ENCODE results near the gene KANSL1L. TPM values are rescaled to one million over a fixed set of nuclear protein-coding genes. Genes with fewer than 3 reads are reported as not detected.
A peak's percentile ranks its signal among the peaks of the same experiment; 100 is the strongest.
"Not testable (repeated sequence)": the region's sequence is repeated elsewhere in the genome, so short reads cannot be mapped to it uniquely, and the experiment has no call there.

KANSL1L gene
- total and polyA plus RNA-seq, 2 donors: 13.8 to 30.9 TPM

- WGBS: 70% methylated on average over 3 of the region's 3 CpGs
- H3K4me3 ChIP-seq (ENCODE audit: low read length in 2 of 2); H3K27me3 ChIP-seq (ENCODE audit: control insufficient read depth in 2 of 2, insufficient read depth in 1 of 2, low read length in 1 of 2); DNase-seq (ENCODE audit: low read depth in 6 of 9, low spot score in 9 of 9); H3K36me3 ChIP-seq (ENCODE audit: control insufficient read depth in 2 of 2, insufficient read depth in 2 of 2, low read length in 1 of 2): not testable (repeated sequence)
- peaks cover 0 to 15% of the 10 kb centered on the region in 2 donors for H3K9me3 ChIP-seq (ENCODE audit: control insufficient read depth in 2 of 2, insufficient read depth in 1 of 2, low read length in 1 of 2)
- H3K27ac ChIP-seq (ENCODE audit: low read depth in 1 of 2, low read length in 1 of 2): peak overlapping the region; percentile 73 to 97
- peaks cover 26 to 29% of the 10 kb centered on the region in 2 donors for H3K4me1 ChIP-seq (ENCODE audit: control insufficient read depth in 2 of 2, insufficient read depth in 2 of 2, low read length in 2 of 2)
These were observed 9.9 kb upstream of the KANSL1L start for GRCh38 chr2:210181033-210181605.

- Histone ChIP-seq H3K4me1 (ENCODE audit: control insufficient read depth in 2 of 2, insufficient read depth in 2 of 2, low read length in 2 of 2) (peaks cover 26 to 29% of the 10 kb centered on the region in 2 donors), H3K27ac (ENCODE audit: low read depth in 1 of 2, low read length in 1 of 2) (peak overlapping the region; percentile 73 to 97), H3K9me3 (ENCODE audit: control insufficient read depth in 2 of 2, insufficient read depth in 1 of 2, low read length in 1 of 2) (peaks cover 0 to 15% of the 10 kb centered on the region in 2 donors), H3K27me3 (ENCODE audit: control insufficient read depth in 2 of 2, insufficient read depth in 1 of 2, low read length in 1 of 2) (no peaks in the 10 kb centered on the region), H3K36me3 (ENCODE audit: control insufficient read depth in 2 of 2, insufficient read depth in 2 of 2, low read length in 1 of 2) (no peaks in the 10 kb centered on the region), H3K4me3 (ENCODE audit: low read length in 2 of 2) (no peak overlapping the region)
- peak in 1 of 9 donors; percentile 54 for DNase-seq (ENCODE audit: low read depth in 6 of 9, low spot score in 9 of 9)
- WGBS: 82% methylated on average over 1 of the region's 1 CpG
These were observed 9.3 kb upstream of the KANSL1L start for GRCh38 chr2:210180477-210180876.

- Histone ChIP-seq H3K4me3 (ENCODE audit: low read length in 2 of 2) (no peak overlapping the region), H3K36me3 (ENCODE audit: control insufficient read depth in 2 of 2, insufficient read depth in 2 of 2, low read length in 1 of 2) (no peaks in the 10 kb centered on the region), H3K9me3 (ENCODE audit: control insufficient read depth in 2 of 2, insufficient read depth in 1 of 2, low read length in 1 of 2) (peaks cover 0 to 12% of the 10 kb centered on the region in 2 donors), H3K27me3 (ENCODE audit: control insufficient read depth in 2 of 2, insufficient read depth in 1 of 2, low read length in 1 of 2) (no peaks in the 10 kb centered on the region), H3K27ac (ENCODE audit: low read depth in 1 of 2, low read length in 1 of 2) (peak overlapping the region in 1 of 2 donors; percentile 97), H3K4me1 (ENCODE audit: control insufficient read depth in 2 of 2, insufficient read depth in 2 of 2, low read length in 2 of 2) (peaks cover 26 to 29% of the 10 kb centered on the region in 2 donors)
- no peak for DNase-seq (ENCODE audit: low read depth in 6 of 9, low spot score in 9 of 9)
These were observed 8.3 kb upstream of the KANSL1L start for GRCh38 chr2:210179351-210179990.

- peaks cover 26 to 29% of the 10 kb centered on the region in 2 donors for H3K4me1 ChIP-seq (ENCODE audit: control insufficient read depth in 2 of 2, insufficient read depth in 2 of 2, low read length in 2 of 2)
- peak in 1 of 9 donors; percentile 40 for DNase-seq (ENCODE audit: low read depth in 6 of 9, low spot score in 9 of 9)
- peaks cover 0 to 12% of the 10 kb centered on the region in 2 donors for H3K9me3 ChIP-seq (ENCODE audit: control insufficient read depth in 2 of 2, insufficient read depth in 1 of 2, low read length in 1 of 2)
- 17% methylated on average over 1 of the region's 1 CpG for WGBS
- H3K27me3 ChIP-seq (ENCODE audit: control insufficient read depth in 2 of 2, insufficient read depth in 1 of 2, low read length in 1 of 2): no peaks in the 10 kb centered on the region
- H3K27ac ChIP-seq (ENCODE audit: low read depth in 1 of 2, low read length in 1 of 2): peak overlapping the region in 1 of 2 donors; percentile 61
- H3K36me3 ChIP-seq (ENCODE audit: control insufficient read depth in 2 of 2, insufficient read depth in 2 of 2, low read length in 1 of 2): no peaks in the 10 kb centered on the region
- no peak overlapping the region for H3K4me3 ChIP-seq (ENCODE audit: low read length in 2 of 2)
These were observed 6.6 kb upstream of the KANSL1L start for GRCh38 chr2:210177769-210178168.

DNA sequence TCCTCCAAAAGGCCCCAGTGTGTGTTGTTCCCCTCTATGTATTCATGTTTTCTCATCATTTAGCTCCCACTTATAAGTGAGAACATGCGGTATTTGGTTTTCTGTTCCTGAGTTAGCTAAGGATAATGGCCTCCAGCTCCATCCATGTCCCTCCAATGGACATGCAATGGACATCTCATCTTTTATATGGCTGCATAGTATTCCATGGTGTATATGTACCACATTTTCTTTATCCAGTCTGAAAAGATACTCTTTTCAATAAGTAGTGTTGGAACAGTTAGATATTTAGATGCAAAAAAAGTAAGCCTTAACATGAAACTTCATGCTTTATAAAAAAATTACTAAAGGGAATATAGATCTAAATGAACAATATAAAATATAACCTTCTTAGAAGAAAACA lies 5.9 kb upstream of the KANSL1L start:
- 96% methylated on average over 1 of the region's 1 CpG for WGBS
- H3K27ac ChIP-seq (ENCODE audit: low read depth in 1 of 2, low read length in 1 of 2): not testable (repeated sequence)

GRCh38 chr2:210174086-210174485 lies 2.9 kb upstream of the KANSL1L start:
- H3K36me3 ChIP-seq (ENCODE audit: control insufficient read depth in 2 of 2, insufficient read depth in 2 of 2, low read length in 1 of 2): no peaks in the 10 kb centered on the region
- H3K27me3 ChIP-seq (ENCODE audit: control insufficient read depth in 2 of 2, insufficient read depth in 1 of 2, low read length in 1 of 2): no peaks in the 10 kb centered on the region
- no peak overlapping the region for H3K4me3 ChIP-seq (ENCODE audit: low read length in 2 of 2)
- peaks cover 4 to 9% of the 10 kb centered on the region in 2 donors for H3K4me1 ChIP-seq (ENCODE audit: control insufficient read depth in 2 of 2, insufficient read depth in 2 of 2, low read length in 2 of 2)
- no peak for DNase-seq (ENCODE audit: low read depth in 6 of 9, low spot score in 9 of 9)
- no peak overlapping the region for H3K27ac ChIP-seq (ENCODE audit: low read depth in 1 of 2, low read length in 1 of 2)
- peaks cover 0 to 1% of the 10 kb centered on the region in 2 donors for H3K9me3 ChIP-seq (ENCODE audit: control insufficient read depth in 2 of 2, insufficient read depth in 1 of 2, low read length in 1 of 2)

More for the DNA sequence above, 5.9 kb upstream of the KANSL1L start:
- not testable (repeated sequence) for H3K4me3 ChIP-seq (ENCODE audit: low read length in 2 of 2); H3K27me3 ChIP-seq (ENCODE audit: control insufficient read depth in 2 of 2, insufficient read depth in 1 of 2, low read length in 1 of 2); DNase-seq (ENCODE audit: low read depth in 6 of 9, low spot score in 9 of 9); H3K36me3 ChIP-seq (ENCODE audit: control insufficient read depth in 2 of 2, insufficient read depth in 2 of 2, low read length in 1 of 2)
- Histone ChIP-seq H3K9me3 (ENCODE audit: control insufficient read depth in 2 of 2, insufficient read depth in 1 of 2, low read length in 1 of 2) (peaks cover 0 to 12% of the 10 kb centered on the region in 2 donors), H3K4me1 (ENCODE audit: control insufficient read depth in 2 of 2, insufficient read depth in 2 of 2, low read length in 2 of 2) (peaks cover 24 to 30% of the 10 kb centered on the region in 2 donors)

GRCh38 chr2:210172219-210172575 lies 988 bp upstream of the KANSL1L start:
- Histone ChIP-seq H3K27ac (ENCODE audit: low read depth in 1 of 2, low read length in 1 of 2) (peak overlapping the region; percentile 99), H3K36me3 (ENCODE audit: control insufficient read depth in 2 of 2, insufficient read depth in 2 of 2, low read length in 1 of 2) (no peaks in the 10 kb centered on the region), H3K4me1 (ENCODE audit: control insufficient read depth in 2 of 2, insufficient read depth in 2 of 2, low read length in 2 of 2) (peaks cover 0 to 3% of the 10 kb centered on the region in 2 donors), H3K4me3 (ENCODE audit: low read length in 2 of 2) (peak overlapping the region; percentile 81 to 92), H3K27me3 (ENCODE audit: control insufficient read depth in 2 of 2, insufficient read depth in 1 of 2, low read length in 1 of 2) (no peaks in the 10 kb centered on the region), H3K9me3 (ENCODE audit: control insufficient read depth in 2 of 2, insufficient read depth in 1 of 2, low read length in 1 of 2) (peaks cover 0 to 1% of the 10 kb centered on the region in 2 donors)
- whole genome bisulfite sequencing: 29% methylated on average over 8 of the region's 8 CpGs
- DNase-seq (ENCODE audit: low read depth in 6 of 9, low spot score in 9 of 9): no peak

- DNase-seq (ENCODE audit: low read depth in 6 of 9, low spot score in 9 of 9): peak; percentile 84 to 98 (median 96)
- Histone ChIP-seq H3K4me1 (ENCODE audit: control insufficient read depth in 2 of 2, insufficient read depth in 2 of 2, low read length in 2 of 2) (peaks cover 0 to 3% of the 10 kb centered on the region in 2 donors), H3K9me3 (ENCODE audit: control insufficient read depth in 2 of 2, insufficient read depth in 1 of 2, low read length in 1 of 2) (peaks cover 0 to 1% of the 10 kb centered on the region in 2 donors), H3K27ac (ENCODE audit: low read depth in 1 of 2, low read length in 1 of 2) (peak overlapping the region; percentile 99), H3K36me3 (ENCODE audit: control insufficient read depth in 2 of 2, insufficient read depth in 2 of 2, low read length in 1 of 2) (no peaks in the 10 kb centered on the region), H3K4me3 (ENCODE audit: low read length in 2 of 2) (peak overlapping the region; percentile 63 to 92), H3K27me3 (ENCODE audit: control insufficient read depth in 2 of 2, insufficient read depth in 1 of 2, low read length in 1 of 2) (no peaks in the 10 kb centered on the region)
- under 1% methylated on average over 64 of the region's 64 CpGs for WGBS
These were observed 534 bp downstream of the KANSL1L start for GRCh38 chr2:210170446-210171303.

DNA sequence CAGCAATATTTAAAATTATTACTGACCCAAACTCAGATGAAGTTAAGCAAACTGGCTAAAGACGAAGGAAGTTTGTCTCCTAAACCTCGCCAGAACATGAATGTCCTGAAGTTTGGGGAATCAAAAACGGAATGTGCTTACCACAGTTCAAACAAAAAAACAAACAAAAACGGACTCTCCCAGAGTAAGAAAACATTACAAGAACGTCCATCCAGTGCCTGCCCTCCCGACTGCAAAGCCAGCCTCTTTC lies 1.1 kb downstream of the KANSL1L start:
- Histone ChIP-seq H3K27me3 (ENCODE audit: control insufficient read depth in 2 of 2, insufficient read depth in 1 of 2, low read length in 1 of 2) (no peaks in the 10 kb centered on the region), H3K9me3 (ENCODE audit: control insufficient read depth in 2 of 2, insufficient read depth in 1 of 2, low read length in 1 of 2) (peaks cover 0 to 1% of the 10 kb centered on the region in 2 donors), H3K36me3 (ENCODE audit: control insufficient read depth in 2 of 2, insufficient read depth in 2 of 2, low read length in 1 of 2) (no peaks in the 10 kb centered on the region), H3K27ac (ENCODE audit: low read depth in 1 of 2, low read length in 1 of 2) (peak overlapping the region; percentile 92 to 99), H3K4me3 (ENCODE audit: low read length in 2 of 2) (peak overlapping the region; percentile 63 to 92), H3K4me1 (ENCODE audit: control insufficient read depth in 2 of 2, insufficient read depth in 2 of 2, low read length in 2 of 2) (peaks cover 0 to 3% of the 10 kb centered on the region in 2 donors)
- DNase-seq (ENCODE audit: low read depth in 6 of 9, low spot score in 9 of 9): no peak
- WGBS: under 1% methylated on average over 6 of the region's 6 CpGs
